Measurements from ENCODE around the gene CIAO2A.

GRCh38 chr15:64125978-64126377 is 32.3 kb upstream of the CIAO2A start:
- TF ChIP-seq, protein P1, sequence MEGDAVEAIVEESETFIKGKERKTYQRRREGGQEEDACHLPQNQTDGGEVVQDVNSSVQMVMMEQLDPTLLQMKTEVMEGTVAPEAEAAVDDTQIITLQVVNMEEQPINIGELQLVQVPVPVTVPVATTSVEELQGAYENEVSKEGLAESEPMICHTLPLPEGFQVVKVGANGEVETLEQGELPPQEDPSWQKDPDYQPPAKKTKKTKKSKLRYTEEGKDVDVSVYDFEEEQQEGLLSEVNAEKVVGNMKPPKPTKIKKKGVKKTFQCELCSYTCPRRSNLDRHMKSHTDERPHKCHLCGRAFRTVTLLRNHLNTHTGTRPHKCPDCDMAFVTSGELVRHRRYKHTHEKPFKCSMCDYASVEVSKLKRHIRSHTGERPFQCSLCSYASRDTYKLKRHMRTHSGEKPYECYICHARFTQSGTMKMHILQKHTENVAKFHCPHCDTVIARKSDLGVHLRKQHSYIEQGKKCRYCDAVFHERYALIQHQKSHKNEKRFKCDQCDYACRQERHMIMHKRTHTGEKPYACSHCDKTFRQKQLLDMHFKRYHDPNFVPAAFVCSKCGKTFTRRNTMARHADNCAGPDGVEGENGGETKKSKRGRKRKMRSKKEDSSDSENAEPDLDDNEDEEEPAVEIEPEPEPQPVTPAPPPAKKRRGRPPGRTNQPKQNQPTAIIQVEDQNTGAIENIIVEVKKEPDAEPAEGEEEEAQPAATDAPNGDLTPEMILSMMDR (IDR thresholded peaks at IDR 0.05 in 8 of 11, conservative IDR thresholded peaks at IDR 0.05 in 3 of 11) = no peak
- TF ChIP-seq POLR2A (IDR thresholded peaks at IDR 0.05) (no peak), POLR2AphosphoS5 (IDR thresholded peaks at IDR 0.05) (no peak)

Data from spleen (tissue), 7 donors.